NT2/D1 (cell line): ENCODE results near the gene KRT37.

Source experiments
- SUZ12 ChIP-seq: IDR thresholded peaks from 2 replicates; pipeline ENCODE4 v1.6.1; 2011; ENCODE audit not compliant: insufficient read length, insufficient read depth; ENCODE audit errors: extremely low read depth
- YY1 ChIP-seq: IDR thresholded peaks from 2 replicates; pipeline ENCODE4 v1.6.1; 2011; ENCODE audit not compliant: insufficient read length, insufficient read depth

- TF ChIP-seq SUZ12 = no peak
- no peak for TF ChIP-seq YY1
Observed at GRCh38 chr17:41467561-41467960, 43.2 kb upstream of the KRT37 start.
